GM12878 (cell line): ENCODE measurements around the gene CAMK2D. TPM values are rescaled to one million over a fixed set of nuclear protein-coding genes. Genes with fewer than 3 reads are reported as not detected.

Experiments used
- ATAC-seq: fragments of 200-7000 bp; cut with Tn5 transposase; 3 replicates; pipeline ENCODE4 v1.9.1; 2020; ENCODE audit warnings: mild to moderate bottlenecking, moderate library complexity
- BruUV-seq: library from RNA; stranded (reverse); fragments of 400-500 nt; replicated peaks from 2 replicates; lab custom pipeline; 2021; lab: Mats Ljungman, UMichigan
- CTCF ChIA-PET: fragments of 300-600 bp; sonication (Branson Sonifier 250); formaldehyde crosslinking; extraction: SDS; loops from one replicate; lab custom pipeline; 2021; ENCODE audit warnings: inconsistent platforms; lab: Yijun Ruan, JAX
- POLR2A ChIA-PET: fragments of 350-600 bp; formaldehyde crosslinking; extraction: SDS; loops from one replicate; lab custom pipeline; 2021; ENCODE audit warnings: inconsistent platforms; lab: Charles Lee
- RAD21 ChIA-PET: fragments of 300-600 bp; sonication (Branson Sonifier 250); formaldehyde crosslinking; loops from one replicate; lab custom pipeline; 2023; ENCODE audit warnings: antibody characterized with exemption; ENCODE audit not compliant: unreplicated experiment; lab: Charles Lee
- SMC1A ChIA-PET: fragments of 300-600 bp; sonication (Branson Sonifier 250); formaldehyde crosslinking; loops from one replicate; lab custom pipeline; 2023; ENCODE audit not compliant: unreplicated experiment, uncharacterized antibody; lab: Charles Lee
- DNase-seq: peaks from one replicate; pipeline ENCODE4 v3.0.0-alpha.2; 2011; ENCODE audit warnings: low read depth, low spot score
- FAIRE-seq: peaks from 3 replicates; lab custom pipeline; 2011; peaks lifted over from hg19 to GRCh38; lab: Jason Lieb, UNC
- H2AFZ ChIP-seq: 2 replicates; pipeline ENCODE4 v1.6.0; 2011; ENCODE audit warnings: low read depth, low read length, control low read depth; ENCODE audit not compliant: control insufficient read depth
- H3K27ac ChIP-seq: 2 replicates; pipeline ENCODE4 v1.5.1; 2011; ENCODE audit warnings: control low read depth; ENCODE audit not compliant: control insufficient read depth, insufficient read depth
- H3K27me3 ChIP-seq, 2 experiments: replicated peaks in 1 of 2; 2 replicates each; pipeline versions ENCODE4 v1.6.0 to v1.6.1; 2011; ENCODE audit warnings: low read length in 1 of 2; ENCODE audit not compliant: control insufficient read depth in 2 of 2, insufficient read depth in 2 of 2
- H3K36me3 ChIP-seq, 2 experiments: 2 replicates each; pipeline ENCODE4 v1.5.1; 2011; ENCODE audit warnings: low read length in 1 of 2; ENCODE audit not compliant: control insufficient read depth in 2 of 2, insufficient read depth in 2 of 2
- H3K4me1 ChIP-seq: 2 replicates; pipeline ENCODE4 v1.6.1; 2011; ENCODE audit warnings: mild to moderate bottlenecking, low read length, moderate library complexity, mixed read lengths; ENCODE audit not compliant: control insufficient read depth, insufficient read depth
- H3K4me2 ChIP-seq: 2 replicates; pipeline ENCODE4 v1.6.0; 2011; ENCODE audit warnings: control low read depth; ENCODE audit not compliant: control insufficient read depth, insufficient read depth
- H3K4me3 ChIP-seq: fragments of 200-600 bp; sonication (generic); 2 replicates; pipeline ENCODE4 v1.5.1; 2016
- H3K79me2 ChIP-seq: 2 replicates; pipeline ENCODE4 v1.6.0; 2011; ENCODE audit warnings: low read length; ENCODE audit not compliant: control insufficient read depth, insufficient read depth
- H3K9ac ChIP-seq: 2 replicates; pipeline ENCODE4 v1.8.0; 2011; ENCODE audit warnings: low read length, control low read depth, mixed read lengths; ENCODE audit not compliant: control insufficient read depth, insufficient read depth
- H3K9me3 ChIP-seq: replicated peaks from 3 replicates; pipeline ENCODE4 v1.5.1; 2011; ENCODE audit warnings: mild to moderate bottlenecking, low read length; ENCODE audit not compliant: control insufficient read depth, insufficient read depth
- H4K20me1 ChIP-seq: 2 replicates; pipeline ENCODE4 v1.6.0; 2011; ENCODE audit not compliant: control insufficient read depth, insufficient read depth
- TARDBP ChIP-seq: IDR thresholded peaks from 2 replicates; pipeline ENCODE4 v1.6.1; 2016; ENCODE audit warnings: borderline replicate concordance
- WGBS: methylation state at CpG from one replicate; pipeline ENCODE4 v1.1.6; 2016; ENCODE audit warnings: low lambda C conversion rate; ENCODE audit not compliant: insufficient replicate concordance, insufficient coverage; ENCODE audit errors: missing lambda C conversion rate; 5-methylcytosine and 5-hydroxymethylcytosine counted together
- in situ Hi-C: fragments of 300-500 bp; cut with MboI; formaldehyde crosslinking; loops from 9 replicates; pipeline ENCODE4 v1.14.3; 2018; ENCODE audit warnings: mixed read lengths
- intact Hi-C: fragments of 100-400 bp; cut with micrococcal nuclease; formaldehyde crosslinking; loops from one replicate; pipeline ENCODE4 v1.14.2; 2022; ENCODE audit not compliant: unreplicated experiment
- polyA plus RNA-seq, 11 experiments: library from polyadenylated mRNA; depleted of rRNA in 4 of 11; unstranded in 6 of 11; stranded (reverse) in 5 of 11; fragments of >200 nt; fragmentation: Nextera tagmentation in 4 of 11; fragmentation: Illumina TruSeq in 1 of 11; extraction: Ambion mirVana in 4 of 11; extraction: Trizol in 1 of 11; gene quantifications; 1 replicate in 1 of 11; 2 replicates in 10 of 11; pipeline versions ENCODE4 v1.2.1 to v1.2.3, GENCODE V29; 2011 to 2016; ENCODE audit warnings: inconsistent platforms in 2 of 11, missing spikeins in 2 of 11, low read depth in 1 of 11
- total RNA-seq, 4 experiments: library from RNA; depleted of rRNA in 3 of 4; stranded (reverse); fragments of >200 nt in 3 of 4; fragmentation: Illumina TruSeq in 1 of 4; extraction: Trizol in 1 of 4; gene quantifications; 2 replicates each; pipeline versions ENCODE4 v1.2.1 to v1.2.3, GENCODE V29; 2013 to 2021
- TF ChIP-seq, protein P1 (sequence below): fragments of 450-650 bp; IDR thresholded peaks from 2 replicates; pipeline ENCODE4 v1.6.1; 2017; ENCODE audit warnings: mild to moderate bottlenecking, low read depth, inconsistent platforms; ENCODE audit not compliant: poor library complexity, severe bottlenecking

Gene CAMK2D
- total and polyA plus RNA-seq, 10 of the 15 experiments (the other 5 are each of a cell fraction or from before 2014, with no cell fraction given), result 6.9 to 88.5 (median 12.9) TPM

DNA sequence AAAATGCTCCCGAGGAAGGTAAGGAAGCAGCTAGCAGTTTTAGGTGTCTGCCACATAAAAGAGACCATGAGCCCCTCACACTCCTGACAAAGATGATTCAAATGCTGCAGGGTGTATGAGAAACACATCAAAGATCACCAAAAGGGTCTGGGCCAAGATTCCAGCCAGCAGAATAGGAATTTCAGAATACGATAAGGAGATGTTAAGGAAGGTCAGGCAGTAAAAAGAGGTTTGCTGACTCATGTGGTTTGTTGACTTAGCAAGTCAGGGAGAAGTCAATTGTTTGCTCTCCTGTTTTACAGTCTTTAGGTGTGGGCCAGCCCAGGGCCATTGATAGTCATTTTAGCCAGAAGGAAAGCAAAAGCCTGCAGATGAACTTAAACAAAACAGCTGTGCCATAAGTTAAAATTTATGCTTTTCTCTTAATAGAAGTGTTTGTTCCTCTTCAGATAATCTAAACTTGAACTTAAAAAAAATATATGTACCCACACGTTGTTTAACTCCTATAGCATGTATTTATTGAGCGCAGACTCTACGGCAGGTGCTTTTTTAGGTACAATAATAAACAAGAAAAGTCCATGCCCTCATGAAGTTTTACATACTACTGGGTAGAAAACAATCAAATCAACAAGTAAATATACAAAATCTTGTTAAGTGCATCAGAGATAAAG lies 115.6 kb downstream of the CAMK2D start:
- Histone ChIP-seq H3K4me1 (peaks cover 7% of the 10 kb centered on the region), H3K27me3 (no peaks in the 10 kb centered on the region), H3K4me3 (no peak overlapping the region), H3K9me3 (no peaks in the 10 kb centered on the region), H3K4me2 (no peak overlapping the region), H3K79me2 (peaks cover 3% of the 10 kb centered on the region), H4K20me1 (no peaks in the 10 kb centered on the region), H3K9ac (no peak overlapping the region), H2AFZ (no peak overlapping the region), H3K36me3 (peaks cover 2 to 5% of the 10 kb centered on the region in 2 experiments; a peak in 2 of 4 replicates), H3K27ac (no peak overlapping the region)
- SMC1A ChIA-PET, result interaction anchor here (0.6 to 17.1 kb wide), 9 partner anchors 8 to 288 kb away, joined by 3 to 282 read pairs (median 7); no protein-coding TSS in a partner anchor
- no TSS peak for BruUV-seq
- TF ChIP-seq TARDBP, result no peak
- TF ChIP-seq, protein P1, sequence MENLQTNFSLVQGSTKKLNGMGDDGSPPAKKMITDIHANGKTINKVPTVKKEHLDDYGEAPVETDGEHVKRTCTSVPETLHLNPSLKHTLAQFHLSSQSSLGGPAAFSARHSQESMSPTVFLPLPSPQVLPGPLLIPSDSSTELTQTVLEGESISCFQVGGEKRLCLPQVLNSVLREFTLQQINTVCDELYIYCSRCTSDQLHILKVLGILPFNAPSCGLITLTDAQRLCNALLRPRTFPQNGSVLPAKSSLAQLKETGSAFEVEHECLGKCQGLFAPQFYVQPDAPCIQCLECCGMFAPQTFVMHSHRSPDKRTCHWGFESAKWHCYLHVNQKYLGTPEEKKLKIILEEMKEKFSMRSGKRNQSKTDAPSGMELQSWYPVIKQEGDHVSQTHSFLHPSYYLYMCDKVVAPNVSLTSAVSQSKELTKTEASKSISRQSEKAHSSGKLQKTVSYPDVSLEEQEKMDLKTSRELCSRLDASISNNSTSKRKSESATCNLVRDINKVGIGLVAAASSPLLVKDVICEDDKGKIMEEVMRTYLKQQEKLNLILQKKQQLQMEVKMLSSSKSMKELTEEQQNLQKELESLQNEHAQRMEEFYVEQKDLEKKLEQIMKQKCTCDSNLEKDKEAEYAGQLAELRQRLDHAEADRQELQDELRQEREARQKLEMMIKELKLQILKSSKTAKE, result no peak
- DNase-seq, result no peak
- in situ Hi-C loops, result no loop called here
- RAD21 ChIA-PET, result interaction anchor here (0.9 to 7.7 kb wide), 6 partner anchors 9 to 113 kb away, joined by 3 to 43 read pairs (median 4); no protein-coding TSS in a partner anchor
- ATAC-seq, result no peak
- POLR2A ChIA-PET, result interaction anchor here (1.6 to 1.9 kb wide), 2 partner anchors 21 to 36 kb away, joined by 3 to 6 read pairs; no protein-coding TSS in a partner anchor
- intact Hi-C loops, result no loop called here
- CTCF ChIA-PET, result interaction anchor here (2.1 to 3.2 kb wide), 2 partner anchors 10 to 98 kb away, joined by 10 to 11 read pairs; no protein-coding TSS in a partner anchor
- no peak for FAIRE-seq
- WGBS, result 98% methylated on average over 5 of the region's 5 CpGs
